Endodermal cell (in vitro differentiated cells): ENCODE data around the gene ADARB1. TPM values are rescaled to one million over a fixed set of nuclear protein-coding genes. Genes with fewer than 3 reads are reported as not detected.

Experiments
- DNase-seq: peaks from one replicate; pipeline ENCODE4 v3.0.0-alpha.2; 2017
- H3K27ac ChIP-seq: 2 replicates; pipeline ENCODE4 v1.5.1; 2013; ENCODE audit warnings: mild to moderate bottlenecking, low read depth, low read length, moderate library complexity
- H3K27me3 ChIP-seq: 2 replicates; pipeline ENCODE4 v1.6.1; 2013; ENCODE audit warnings: mild to moderate bottlenecking, low read length, moderate library complexity; ENCODE audit not compliant: insufficient read depth, control insufficient read depth, poor library complexity, severe bottlenecking
- H3K36me3 ChIP-seq: 2 replicates; pipeline ENCODE4 v1.7.0; 2013; ENCODE audit warnings: mild to moderate bottlenecking, low read length, moderate library complexity; ENCODE audit not compliant: control insufficient read depth, insufficient read depth
- H3K4me1 ChIP-seq: one replicate; pipeline ENCODE4 v1.7.0; 2013; ENCODE audit warnings: low read length; ENCODE audit not compliant: control insufficient read depth, insufficient read depth
- H3K4me3 ChIP-seq: 2 replicates; pipeline ENCODE4 v1.5.1; 2013; ENCODE audit warnings: mild to moderate bottlenecking, low read length, moderate library complexity
- H3K9ac ChIP-seq: 2 replicates; pipeline ENCODE4 v1.6.1; 2013; ENCODE audit warnings: mild to moderate bottlenecking, low read length, moderate library complexity; ENCODE audit not compliant: poor library complexity, severe bottlenecking; ENCODE audit errors: extremely low read depth
- H3K9me3 ChIP-seq: 2 replicates; pipeline ENCODE4 v1.6.1; 2013; ENCODE audit warnings: mild to moderate bottlenecking, low read length, moderate library complexity; ENCODE audit not compliant: control insufficient read depth
- H3K27ac Mint-ChIP-seq: 2 replicates; pipeline ENCODE4 v1.8.0; 2020; ENCODE audit warnings: mixed read lengths
- H3K27me3 Mint-ChIP-seq: 2 replicates; pipeline ENCODE4 v1.8.0; 2021; ENCODE audit warnings: mild to moderate bottlenecking, mixed read lengths; ENCODE audit not compliant: insufficient read depth
- H3K36me3 Mint-ChIP-seq: 2 replicates; pipeline ENCODE4 v1.8.0; 2020; ENCODE audit warnings: low read depth, mixed read lengths
- H3K4me1 Mint-ChIP-seq: 2 replicates; pipeline ENCODE4 v1.8.0; 2020; ENCODE audit warnings: mixed read lengths
- H3K4me3 Mint-ChIP-seq: 2 replicates; pipeline ENCODE4 v1.8.0; 2020; ENCODE audit warnings: mild to moderate bottlenecking, moderate library complexity, mixed read lengths
- H3K9me3 Mint-ChIP-seq: 2 replicates; pipeline ENCODE4 v1.8.0; 2020; ENCODE audit warnings: mild to moderate bottlenecking, mixed read lengths
- WGBS, 2 experiments: methylation state at CpG; one replicate each; pipeline versions ENCODE4 v1.1.5 to v1.1.7; 2013; ENCODE audit warnings: missing lambda C conversion rate in 2 of 2, mixed read lengths in 1 of 2; ENCODE audit not compliant: insufficient coverage in 1 of 2, insufficient read length in 1 of 2; 5-methylcytosine and 5-hydroxymethylcytosine counted together
- total RNA-seq, 2 donors: library from RNA; stranded (reverse); fragmentation: NEBNext Ultra II Directional in 1 of 2; extraction: Animal tissue kit (Norgen Biotek cat#: 25700) in 1 of 2; gene quantifications; 2 replicates in 1 of 2; 3 replicates in 1 of 2; pipeline ENCODE4 v1.2.1, GENCODE V29; 2021
- TF ChIP-seq, protein P1 (sequence below): fragments of 200-600 bp; sonication (generic); conservative IDR thresholded peaks from 2 replicates; pipeline ENCODE4 v1.5.0; 2021; ENCODE audit warnings: antibody characterized with exemption, mild to moderate bottlenecking

ADARB1 gene
- total RNA-seq, 2 donors from 2014 or later: 11.5 to 20.1 TPM

DNA sequence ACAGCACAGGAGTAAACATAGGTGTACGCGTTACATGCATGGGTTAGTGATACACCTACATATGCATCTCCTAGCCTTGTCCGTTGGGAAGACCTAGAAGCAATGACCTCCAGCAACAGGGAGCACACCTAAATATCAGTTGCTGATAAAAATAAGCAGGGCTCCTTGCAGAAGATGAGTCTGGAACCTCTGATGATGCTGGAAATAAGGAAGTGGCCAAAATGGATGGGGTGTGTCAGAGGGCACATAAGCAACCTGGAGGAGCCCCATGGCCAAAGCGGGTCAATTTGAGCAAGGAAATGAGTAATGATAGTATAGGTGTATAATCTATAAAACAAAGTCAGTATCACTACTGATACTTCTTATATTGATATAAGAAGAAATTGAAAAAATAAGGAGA, 13.7 kb downstream of the ADARB1 start:
- no peaks in the 10 kb centered on the region for H3K9me3 Mint-ChIP-seq
- TF ChIP-seq, protein P1, sequence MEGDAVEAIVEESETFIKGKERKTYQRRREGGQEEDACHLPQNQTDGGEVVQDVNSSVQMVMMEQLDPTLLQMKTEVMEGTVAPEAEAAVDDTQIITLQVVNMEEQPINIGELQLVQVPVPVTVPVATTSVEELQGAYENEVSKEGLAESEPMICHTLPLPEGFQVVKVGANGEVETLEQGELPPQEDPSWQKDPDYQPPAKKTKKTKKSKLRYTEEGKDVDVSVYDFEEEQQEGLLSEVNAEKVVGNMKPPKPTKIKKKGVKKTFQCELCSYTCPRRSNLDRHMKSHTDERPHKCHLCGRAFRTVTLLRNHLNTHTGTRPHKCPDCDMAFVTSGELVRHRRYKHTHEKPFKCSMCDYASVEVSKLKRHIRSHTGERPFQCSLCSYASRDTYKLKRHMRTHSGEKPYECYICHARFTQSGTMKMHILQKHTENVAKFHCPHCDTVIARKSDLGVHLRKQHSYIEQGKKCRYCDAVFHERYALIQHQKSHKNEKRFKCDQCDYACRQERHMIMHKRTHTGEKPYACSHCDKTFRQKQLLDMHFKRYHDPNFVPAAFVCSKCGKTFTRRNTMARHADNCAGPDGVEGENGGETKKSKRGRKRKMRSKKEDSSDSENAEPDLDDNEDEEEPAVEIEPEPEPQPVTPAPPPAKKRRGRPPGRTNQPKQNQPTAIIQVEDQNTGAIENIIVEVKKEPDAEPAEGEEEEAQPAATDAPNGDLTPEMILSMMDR: no peak
- no peak overlapping the region for H3K4me3 Mint-ChIP-seq
- no peak overlapping the region for H3K27ac Mint-ChIP-seq
- Histone ChIP-seq H3K4me3 (no peak overlapping the region), H3K36me3 (no peaks in the 10 kb centered on the region), H3K4me1 (no peaks in the 10 kb centered on the region), H3K27me3 (no peaks in the 10 kb centered on the region), H3K27ac (no peak overlapping the region), H3K9ac (no peak overlapping the region), H3K9me3 (no peaks in the 10 kb centered on the region)
- no peaks in the 10 kb centered on the region for H3K4me1 Mint-ChIP-seq
- DNase-seq: no peak
- WGBS, 2 experiments: 94 to 96% methylated on average over 3 of the region's 4 CpGs
- no peaks in the 10 kb centered on the region for H3K36me3 Mint-ChIP-seq
- H3K27me3 Mint-ChIP-seq: no peaks in the 10 kb centered on the region

GRCh38 chr21:45088729-45089128, 14.3 kb downstream of the ADARB1 start:
- Histone ChIP-seq H3K9me3 (no peaks in the 10 kb centered on the region), H3K4me1 (no peaks in the 10 kb centered on the region), H3K9ac (no peak overlapping the region), H3K36me3 (no peaks in the 10 kb centered on the region), H3K4me3 (no peak overlapping the region), H3K27ac (no peak overlapping the region), H3K27me3 (no peaks in the 10 kb centered on the region)
- H3K27me3 Mint-ChIP-seq: no peaks in the 10 kb centered on the region
- no peak overlapping the region for H3K4me3 Mint-ChIP-seq
- TF ChIP-seq, protein P1: no peak
- no peaks in the 10 kb centered on the region for H3K4me1 Mint-ChIP-seq
- no peaks in the 10 kb centered on the region for H3K9me3 Mint-ChIP-seq
- 90 to 98% methylated on average over 7 to 8 of the region's 8 CpGs for WGBS, 2 experiments
- no peak overlapping the region for H3K27ac Mint-ChIP-seq
- no peaks in the 10 kb centered on the region for H3K36me3 Mint-ChIP-seq
- no peak for DNase-seq

DNA sequence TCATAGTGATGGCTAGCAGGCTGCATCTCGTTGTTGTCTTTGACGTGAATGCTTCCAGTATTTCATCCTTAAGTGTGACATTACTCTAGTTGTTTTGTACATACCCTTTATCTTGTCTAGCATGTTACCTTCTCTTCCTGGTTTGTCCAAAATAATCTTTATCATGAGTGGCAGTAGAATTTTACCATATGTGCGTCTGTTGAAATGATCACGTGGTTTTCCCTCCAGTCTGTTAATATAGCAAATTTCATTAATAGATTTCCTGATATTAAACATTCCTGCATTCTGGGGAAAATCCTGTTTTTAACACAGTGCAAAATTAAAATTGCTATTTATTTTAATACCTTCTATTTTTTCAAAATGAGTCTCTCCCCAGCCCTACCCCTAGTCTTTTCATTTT, 15.6 kb downstream of the ADARB1 start:
- no peaks in the 10 kb centered on the region for H3K4me1 ChIP-seq
- Mint-ChIP-seq H3K36me3 (no peaks in the 10 kb centered on the region), H3K4me3 (no peak overlapping the region), H3K27ac (no peak overlapping the region), H3K27me3 (no peaks in the 10 kb centered on the region), H3K4me1 (no peaks in the 10 kb centered on the region), H3K9me3 (no peaks in the 10 kb centered on the region)
- TF ChIP-seq, protein P1: no peak
- no peak overlapping the region for H3K4me3 ChIP-seq
- DNase-seq: no peak
- H3K27me3 ChIP-seq: no peaks in the 10 kb centered on the region
- WGBS, 2 experiments: 96 to 97% methylated on average over 3 to 4 of the region's 4 CpGs
- H3K27ac ChIP-seq: no peak overlapping the region
- no peak overlapping the region for H3K9ac ChIP-seq
- H3K36me3 ChIP-seq: no peaks in the 10 kb centered on the region
- no peaks in the 10 kb centered on the region for H3K9me3 ChIP-seq
